ELF-1 (cell line): ENCODE measurements around the gene HNRNPA2B1.
"Not testable (repeated sequence)": the region's sequence is repeated elsewhere in the genome, so short reads cannot be mapped to it uniquely, and the experiment has no call there.

Experiments
- DNase-seq: peaks from one replicate; pipeline ENCODE4 v3.0.0-alpha.2; 2016; ENCODE audit warnings: low read depth, low spot score

HNRNPA2B1 gene

DNA sequence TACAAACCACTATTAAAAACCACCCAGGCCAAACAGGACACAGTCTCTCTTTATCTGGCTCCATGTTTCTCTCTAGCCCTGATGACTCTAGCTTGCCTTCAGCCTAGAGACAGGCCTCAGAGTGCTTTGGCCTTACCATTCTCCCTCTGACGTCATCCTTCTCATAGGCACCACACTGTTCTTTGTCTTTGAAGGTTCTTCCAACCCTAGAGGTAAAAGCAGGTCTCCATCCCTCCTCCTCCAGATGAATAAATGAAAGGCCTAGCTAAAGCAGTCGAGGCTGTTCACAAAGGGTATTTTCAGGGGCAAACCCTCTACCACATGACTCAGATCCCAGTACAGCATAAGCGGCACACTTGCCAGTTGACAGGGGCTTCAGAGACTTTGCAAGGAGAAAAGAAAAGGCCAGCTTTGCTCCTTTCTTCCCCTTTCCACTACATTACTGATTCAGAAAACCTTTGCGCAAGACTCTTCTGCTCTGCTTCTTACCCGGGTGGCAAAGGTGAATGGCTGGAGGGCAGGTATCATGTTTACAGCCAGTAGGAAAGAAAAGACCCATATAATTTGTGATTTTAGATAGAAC is 33.8 kb downstream of the HNRNPA2B1 start:
- DNase-seq = peak; percentile 9

DNA sequence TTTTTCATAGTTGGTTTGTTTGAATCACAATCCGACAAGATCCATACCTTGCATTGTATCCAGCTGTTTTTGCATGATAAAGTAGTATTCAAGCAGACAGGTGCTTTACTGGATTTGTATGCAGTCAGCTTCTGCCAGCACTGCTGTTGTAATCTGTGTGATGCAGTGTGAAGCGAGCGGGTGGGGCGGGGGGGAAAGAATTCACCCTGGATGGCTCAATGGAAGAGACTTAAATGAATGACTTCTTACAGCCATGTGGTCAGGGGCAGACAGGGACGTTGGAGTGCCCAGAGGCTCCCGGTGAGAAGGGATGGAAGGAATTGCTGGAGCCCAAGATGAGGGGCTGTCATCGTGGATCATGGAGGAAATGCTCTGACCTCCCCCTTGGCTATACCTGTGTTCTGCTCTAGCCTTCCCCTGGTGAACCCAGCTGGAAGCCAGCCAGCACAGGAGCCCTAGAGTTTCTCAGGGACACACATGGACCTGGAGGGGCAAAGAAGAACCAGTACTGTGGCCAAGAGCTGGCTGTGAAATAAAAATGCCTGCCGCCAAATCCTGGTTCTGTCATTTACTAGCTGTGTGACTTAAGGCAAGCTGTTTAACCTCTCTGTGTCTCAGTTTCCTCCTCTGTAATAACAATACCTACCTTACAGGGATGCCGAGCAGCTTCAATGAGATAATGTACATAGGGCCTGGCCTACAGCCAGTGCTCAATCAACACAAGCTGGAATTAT is 34.4 kb downstream of the HNRNPA2B1 start:
- DNase-seq = no peak

DNA sequence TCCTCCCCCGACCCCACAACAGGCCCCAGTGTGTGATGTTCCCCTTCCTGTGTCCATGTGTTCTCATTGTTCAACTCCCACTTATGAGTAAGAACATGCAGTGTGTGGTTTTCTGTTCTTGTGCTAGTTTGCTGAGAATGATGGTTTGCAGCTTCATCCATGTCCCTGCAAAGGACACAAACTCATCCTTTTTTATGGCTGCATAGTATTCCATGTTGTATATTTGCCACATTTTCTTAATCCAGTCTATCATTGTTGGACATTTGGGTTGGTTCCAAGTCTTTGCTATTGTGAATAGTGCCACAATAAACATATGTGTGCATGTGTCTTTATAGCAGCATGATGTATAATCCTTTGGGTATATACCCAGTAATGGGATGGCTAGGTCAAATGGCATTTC is 36.7 kb downstream of the HNRNPA2B1 start:
- DNase-seq = not testable (repeated sequence)

DNA sequence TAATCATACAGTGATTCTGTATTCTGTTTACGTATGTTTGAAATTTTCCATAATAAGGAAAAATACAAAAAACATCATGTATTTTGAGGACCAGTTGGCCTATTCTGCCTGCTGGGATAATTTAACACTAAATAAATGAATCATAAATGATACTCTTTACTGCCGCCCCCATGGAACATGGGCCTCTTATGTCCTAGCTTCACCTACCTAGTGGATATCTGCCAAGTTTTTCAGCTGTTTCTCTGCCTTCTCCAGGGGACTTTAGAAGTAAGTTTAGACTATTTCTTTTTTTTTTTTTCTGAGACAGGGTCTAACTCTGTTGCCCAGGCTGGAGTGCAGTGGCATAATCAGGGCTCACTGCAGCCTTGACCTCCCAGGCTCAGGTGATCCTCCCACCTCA is 38.1 kb downstream of the HNRNPA2B1 start:
- no peak for DNase-seq

DNA sequence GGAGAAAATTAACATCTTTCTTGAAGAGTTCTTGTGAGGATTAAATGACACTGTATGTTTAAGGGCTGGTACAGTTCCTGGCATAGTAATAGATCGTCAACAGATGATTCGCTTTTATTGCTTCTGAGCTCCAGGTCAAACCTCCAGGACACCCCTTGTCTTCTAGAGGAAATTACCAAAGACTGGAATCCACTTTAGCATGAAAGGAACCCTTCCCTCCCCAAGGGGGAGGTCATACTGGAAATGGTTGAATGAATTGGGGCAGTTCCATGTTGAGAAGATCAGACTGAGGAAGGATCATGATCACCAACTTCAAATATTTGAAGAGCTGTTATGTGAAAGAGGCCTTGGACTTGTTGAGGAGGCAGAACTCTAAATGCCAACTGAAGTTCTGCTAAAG is 39.6 kb downstream of the HNRNPA2B1 start:
- DNase-seq = no peak

DNA sequence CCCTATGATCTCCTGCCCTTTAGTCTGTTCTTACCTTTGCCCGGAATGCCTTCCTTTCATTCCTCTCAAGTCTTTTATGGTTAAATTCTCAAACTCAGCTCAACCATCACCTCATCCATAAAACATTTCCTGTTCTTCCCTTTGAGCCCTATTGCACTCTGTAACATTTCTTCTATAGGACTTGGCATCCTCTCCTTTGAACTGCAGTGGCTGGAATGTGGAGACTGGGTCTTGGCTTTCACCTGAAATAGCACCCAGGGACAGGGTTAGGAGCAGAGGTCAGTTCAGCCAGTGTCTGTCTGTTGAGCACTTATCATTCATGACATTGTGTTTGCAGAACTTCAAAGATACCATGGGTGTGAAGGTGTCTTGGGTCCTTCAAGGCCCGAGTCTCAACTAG is 41.3 kb downstream of the HNRNPA2B1 start:
- no peak for DNase-seq

DNA sequence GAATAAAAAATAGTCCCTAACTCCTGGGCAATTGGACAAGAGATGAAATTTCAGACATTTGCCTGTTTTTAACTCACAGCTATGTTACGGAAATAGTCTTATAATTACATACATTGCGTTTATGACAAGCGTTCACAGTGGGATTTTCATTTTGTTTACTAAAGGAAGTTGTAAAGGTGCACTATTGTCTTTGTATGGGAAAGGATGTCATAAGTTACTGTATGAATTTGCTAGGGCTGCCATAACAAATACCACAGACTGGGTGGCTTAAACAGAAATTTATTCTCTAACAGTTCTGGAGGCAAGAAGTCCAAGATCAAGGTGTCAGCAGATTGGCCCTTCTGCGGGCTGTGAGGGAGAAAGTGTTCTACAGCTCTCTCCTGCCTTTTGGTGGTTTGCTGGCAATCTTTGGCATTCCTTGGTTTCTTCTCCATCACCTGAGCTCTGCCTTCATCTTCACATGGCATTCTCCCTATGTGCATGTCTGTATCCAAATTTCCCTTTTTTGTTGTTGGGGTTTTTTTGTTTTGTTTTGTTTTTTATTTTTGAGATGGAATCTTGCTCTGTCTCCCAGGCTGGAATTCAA is 42.9 kb downstream of the HNRNPA2B1 start:
- DNase-seq = no peak

DNA sequence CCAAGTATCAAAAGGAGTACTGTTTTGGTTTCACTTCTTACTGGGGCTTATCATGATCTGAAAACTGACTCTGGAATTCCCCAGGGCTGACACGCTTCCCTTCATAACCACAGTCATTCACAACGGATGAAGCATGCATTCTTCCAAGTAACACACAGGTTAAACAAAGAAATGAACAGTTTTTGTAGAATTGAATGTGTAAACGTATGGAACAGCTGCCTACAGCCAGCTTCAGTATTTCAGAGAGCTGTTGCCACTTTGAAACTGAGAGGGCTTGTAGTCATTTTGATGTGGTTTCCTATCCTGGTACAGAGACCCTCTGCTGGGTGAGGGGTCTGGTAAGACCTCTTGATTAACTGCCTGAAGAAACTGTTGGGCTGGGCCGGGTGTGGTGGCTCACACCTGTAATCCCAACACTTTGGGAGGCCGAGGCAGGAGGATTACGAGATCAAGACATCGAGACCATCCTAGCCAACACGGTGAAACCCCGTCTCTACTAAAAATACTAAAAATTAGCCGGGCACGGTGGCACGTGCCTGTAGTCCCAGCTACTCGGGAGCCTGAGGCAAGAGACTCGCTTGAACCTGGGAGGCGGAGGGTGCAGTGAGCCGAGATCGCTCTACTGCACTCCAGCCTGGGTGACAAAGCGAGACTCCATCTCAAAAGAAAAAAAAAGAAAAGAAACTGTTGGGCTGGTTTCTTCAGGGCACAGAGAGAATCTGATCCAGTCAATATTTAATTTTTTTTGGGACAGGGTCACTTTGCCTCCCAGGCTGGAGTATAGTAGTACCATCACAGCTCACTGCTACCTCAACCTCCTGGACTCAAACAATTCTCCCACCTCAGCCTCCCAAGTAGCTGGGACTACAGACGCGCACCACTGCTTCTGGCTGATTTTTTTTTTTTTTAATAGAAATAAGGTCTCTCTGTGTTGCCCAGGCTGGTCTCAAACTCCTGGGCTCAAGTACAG is 43.8 kb downstream of the HNRNPA2B1 start:
- no peak for DNase-seq

DNA sequence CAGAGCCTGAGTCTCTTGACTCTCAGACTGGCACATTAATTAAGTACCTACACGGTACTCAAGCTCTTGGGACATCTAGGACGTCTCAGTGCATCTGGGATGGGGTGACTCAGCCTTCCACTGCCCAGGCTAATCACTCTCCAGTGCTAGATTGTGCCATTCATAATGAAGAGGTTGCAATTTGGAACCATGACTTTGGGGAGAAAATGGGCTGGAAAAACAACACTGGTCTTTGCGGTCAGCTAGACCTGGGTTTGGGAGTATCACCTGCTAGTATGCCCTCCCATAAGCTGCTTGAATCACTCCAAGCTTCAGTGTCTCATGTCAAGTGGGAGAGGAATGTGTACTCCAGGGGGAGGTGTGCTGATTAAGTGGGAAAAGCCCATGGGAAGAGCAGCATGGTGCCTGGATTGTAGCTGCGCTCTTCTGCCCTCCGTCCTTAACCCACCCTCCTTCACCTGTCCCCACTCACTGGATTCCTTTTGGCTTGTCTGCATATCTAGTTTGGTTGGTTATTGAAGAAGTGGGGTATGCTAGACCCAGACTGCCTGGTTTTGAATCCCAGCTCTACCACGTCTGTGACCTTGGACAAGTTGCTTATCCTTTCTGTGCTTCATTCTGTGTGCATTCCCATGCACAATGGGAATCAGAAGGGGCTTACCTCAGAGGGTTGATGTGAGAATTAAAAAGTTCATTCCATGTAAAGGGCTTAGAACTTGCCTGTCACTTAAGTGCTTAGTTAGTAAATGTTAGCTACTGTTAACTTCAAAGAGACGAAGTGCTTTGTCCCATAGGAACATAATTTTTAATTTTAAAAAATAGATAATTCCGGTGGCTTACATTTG is 44.8 kb downstream of the HNRNPA2B1 start:
- peak; percentile 53 for DNase-seq

DNA sequence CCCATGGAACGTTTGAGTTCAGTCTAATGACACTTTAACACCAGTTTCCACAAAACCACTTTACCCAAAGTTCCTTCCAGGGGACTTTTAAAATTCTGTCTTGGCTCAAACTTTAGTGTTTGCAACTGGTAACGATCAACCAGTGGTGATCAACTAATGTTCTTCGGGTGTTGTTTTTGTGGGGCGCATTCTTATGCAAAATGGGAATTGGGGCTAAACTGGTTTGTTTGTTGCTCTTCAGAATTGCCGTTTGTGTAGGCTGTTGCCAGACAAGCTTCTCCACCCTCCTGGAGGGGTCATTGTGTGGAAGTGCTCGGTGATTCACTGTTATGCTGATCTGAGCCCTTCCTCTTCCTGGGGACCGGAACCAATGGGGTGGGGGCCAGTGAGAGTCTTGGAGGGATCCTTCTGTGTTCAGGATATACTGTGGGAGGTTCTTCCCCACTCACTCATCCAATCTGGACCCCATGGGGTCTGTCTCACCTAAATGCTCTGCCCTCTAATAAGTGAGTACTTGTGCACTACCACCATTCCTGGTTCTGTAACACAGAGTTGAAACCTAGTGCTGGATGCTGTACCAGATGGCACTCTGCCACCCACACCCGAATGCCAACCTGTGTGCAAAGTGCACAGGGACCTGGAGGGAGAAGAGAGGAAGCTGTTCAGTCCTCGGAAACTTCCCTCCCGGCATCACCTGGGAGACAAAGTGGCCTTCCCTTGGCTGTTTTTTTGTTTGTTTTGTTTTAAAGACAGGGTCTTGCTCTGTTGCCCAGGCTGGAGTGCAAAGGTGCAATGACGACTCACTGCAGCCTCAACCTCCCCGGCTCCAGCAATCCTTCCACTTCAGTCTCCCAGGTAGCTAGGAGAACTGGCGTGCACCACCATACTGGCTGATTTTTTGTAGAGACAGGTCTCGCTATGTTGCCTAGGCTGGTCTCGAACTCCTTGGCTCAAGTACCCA is 46.4 kb downstream of the HNRNPA2B1 start:
- peak; percentile 80 for DNase-seq

DNA sequence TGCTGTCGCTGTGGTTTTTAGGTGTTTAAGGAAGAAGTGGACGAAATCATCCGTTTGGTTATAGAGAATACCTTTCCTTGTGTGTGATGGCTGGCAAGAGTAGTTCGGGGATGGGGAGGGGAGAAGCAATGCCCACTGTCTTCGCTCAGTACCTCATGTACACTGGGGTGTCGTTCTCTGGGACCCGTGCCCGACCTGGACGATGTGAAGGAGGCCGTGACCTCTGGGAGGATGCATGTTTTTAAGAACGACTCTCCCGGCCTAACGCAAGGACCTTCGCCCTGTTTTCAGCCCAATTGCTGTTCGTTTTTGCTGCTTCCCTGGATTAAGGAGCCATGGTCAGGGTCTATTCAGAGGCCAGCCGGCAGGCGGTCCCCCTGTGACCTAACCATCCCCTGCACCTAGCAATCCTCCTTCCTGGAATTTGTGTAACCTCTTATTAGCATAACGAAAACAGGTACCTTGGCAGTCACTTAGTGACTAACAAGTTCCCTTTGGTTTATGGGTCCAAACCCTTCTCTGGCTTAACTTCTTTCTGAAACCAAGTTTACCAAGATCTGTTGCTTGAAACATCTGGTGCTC is 47.2 kb downstream of the HNRNPA2B1 start:
- DNase-seq = peak; percentile 68

DNA sequence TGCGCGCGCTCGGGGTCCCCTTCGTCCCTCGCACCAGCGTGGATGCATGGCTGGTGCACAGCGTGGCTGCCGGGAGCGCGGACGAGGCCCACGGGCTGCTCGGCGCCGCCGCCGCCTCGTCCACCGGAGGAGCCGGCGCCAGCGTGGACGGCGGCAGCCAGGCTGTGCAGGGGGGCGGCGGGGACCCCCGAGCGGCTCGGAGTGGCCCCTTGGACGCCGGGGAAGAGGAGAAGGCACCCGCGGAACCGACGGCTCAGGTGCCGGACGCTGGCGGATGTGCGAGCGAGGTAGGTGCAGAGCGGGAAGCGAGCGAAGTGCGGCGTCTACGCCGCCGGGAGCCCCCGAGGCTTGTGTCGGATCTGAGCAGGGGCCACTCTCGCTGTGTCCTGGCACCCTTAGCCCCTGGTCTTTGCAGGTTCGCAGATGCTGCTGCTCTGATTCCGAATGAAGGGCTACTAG is 47.7 kb downstream of the HNRNPA2B1 start:
- DNase-seq = peak; percentile 44

DNA sequence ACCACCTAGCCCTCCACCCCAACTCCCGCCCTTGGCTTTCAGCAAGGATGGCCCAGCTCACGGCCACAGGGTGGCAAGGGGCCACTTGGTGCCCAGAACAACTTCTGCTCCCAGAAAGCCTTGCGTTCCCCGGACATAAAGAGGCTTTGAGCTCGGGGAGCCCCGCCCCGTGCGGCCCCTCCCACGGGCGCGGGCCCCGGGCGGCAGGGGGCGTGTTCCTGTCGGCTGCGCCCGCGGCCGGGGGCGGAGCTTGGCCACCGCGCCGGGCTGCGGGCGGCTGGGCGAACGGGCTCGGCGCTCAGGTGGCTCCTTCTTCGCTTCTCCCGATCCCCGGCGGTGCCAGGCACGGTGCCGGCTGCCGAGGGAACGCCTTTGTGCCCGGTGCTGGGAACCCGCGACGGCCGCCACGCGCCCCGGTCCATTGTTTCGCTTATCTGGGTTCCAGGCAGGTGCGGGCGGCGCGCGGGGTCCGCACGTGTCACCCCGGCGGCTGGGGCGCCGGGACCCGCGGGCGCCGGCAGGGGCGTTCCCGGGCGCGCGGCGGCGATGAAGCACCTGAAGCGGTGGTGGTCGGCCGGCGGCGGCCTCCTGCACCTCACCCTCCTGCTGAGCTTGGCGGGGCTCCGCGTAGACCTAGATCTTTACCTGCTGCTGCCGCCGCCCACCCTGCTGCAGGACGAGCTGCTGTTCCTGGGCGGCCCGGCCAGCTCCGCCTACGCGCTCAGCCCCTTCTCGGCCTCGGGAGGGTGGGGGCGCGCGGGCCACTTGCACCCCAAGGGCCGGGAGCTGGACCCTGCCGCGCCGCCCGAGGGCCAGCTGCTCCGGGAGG is 48.4 kb downstream of the HNRNPA2B1 start, which contains the start of gene NFE2L3:
Gene NFE2L3 (plus strand): TSS at position 246 of the 829 bp plus-strand sequence. CDS start 301 bp downstream, at position 547.
- peak; percentile 71 for DNase-seq

DNA sequence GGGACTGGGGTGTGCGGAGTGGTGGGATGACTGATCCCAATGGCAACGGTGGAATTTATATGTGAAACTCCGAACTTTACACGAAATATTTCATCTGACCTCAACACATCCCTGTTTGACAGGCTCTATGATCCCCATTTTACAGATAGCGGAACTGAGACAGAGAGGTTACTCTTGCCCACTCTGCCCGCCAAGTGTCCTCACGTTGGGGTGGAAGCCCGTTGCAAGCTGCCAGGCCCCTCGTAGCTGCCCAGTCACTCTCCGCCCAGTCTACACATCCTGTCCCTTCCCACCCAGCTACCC is 48.9 kb downstream of the HNRNPA2B1 start:
- no peak for DNase-seq

DNA sequence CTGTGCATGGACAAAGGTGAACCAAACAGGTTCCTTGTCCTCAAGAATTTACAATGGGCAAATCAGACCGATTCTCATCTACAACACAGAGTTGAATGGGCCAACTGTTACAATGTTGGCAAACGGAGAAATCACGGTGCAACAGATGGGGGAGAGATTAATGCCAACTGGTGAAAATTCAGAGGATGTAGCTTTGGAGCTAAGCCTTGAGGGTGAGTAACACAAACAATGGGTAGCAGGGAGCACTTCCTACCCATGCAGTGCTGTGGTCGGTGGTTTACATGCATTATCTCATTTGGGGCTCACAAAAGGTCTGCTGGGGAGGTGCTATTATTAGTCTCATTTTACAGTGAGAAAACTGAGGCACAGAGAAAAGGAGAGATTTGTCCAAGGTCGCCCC is 49.5 kb downstream of the HNRNPA2B1 start:
- DNase-seq = no peak

DNA sequence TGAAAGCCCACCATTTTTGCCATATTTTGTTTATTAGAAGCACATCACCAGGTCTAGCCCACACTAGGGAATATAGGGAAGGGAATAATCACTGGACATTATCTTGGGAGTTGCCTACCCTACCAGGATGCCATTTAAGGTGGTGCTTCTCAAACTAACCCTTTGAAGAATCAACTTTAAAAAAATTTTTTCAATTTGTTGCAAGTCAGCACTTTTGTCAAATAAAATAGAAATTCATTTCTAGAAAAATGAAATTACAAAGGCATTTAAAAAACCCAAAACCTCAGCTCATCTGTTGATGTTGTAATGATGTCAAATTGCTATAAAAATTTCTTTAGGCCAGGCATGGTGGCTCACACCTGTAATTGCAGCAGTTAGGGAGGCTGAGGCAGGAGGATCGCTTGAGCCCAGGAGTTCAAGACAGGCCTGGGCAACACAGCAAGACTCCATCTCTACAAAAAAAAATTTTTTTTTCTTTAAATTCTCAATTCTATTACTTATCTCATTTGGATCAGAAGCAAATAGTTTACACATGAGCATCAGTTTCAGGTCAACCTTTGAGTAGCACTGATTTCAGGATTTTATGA is 51.1 kb downstream of the HNRNPA2B1 start:
- no peak for DNase-seq

DNA sequence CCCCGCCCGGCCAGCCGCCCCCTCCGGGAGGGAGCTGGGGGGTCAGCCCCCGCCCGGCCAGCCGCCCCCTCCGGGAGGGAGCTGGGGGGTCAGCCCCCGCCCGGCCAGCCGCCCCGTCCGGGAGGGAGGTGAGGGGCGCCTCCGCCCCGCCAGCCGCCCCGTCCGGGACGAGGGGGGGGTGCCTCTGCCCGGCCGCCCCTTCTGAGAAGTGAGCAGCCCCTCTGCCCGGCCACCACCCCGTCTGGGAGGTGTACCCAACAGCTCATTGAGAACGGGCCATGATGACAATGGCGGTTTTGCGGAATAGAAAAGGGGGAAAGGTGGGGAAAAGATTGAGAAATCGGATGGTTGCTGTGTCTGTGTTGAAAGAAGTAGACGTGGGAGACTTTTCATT is 52.2 kb downstream of the HNRNPA2B1 start:
- not testable (repeated sequence) for DNase-seq

DNA sequence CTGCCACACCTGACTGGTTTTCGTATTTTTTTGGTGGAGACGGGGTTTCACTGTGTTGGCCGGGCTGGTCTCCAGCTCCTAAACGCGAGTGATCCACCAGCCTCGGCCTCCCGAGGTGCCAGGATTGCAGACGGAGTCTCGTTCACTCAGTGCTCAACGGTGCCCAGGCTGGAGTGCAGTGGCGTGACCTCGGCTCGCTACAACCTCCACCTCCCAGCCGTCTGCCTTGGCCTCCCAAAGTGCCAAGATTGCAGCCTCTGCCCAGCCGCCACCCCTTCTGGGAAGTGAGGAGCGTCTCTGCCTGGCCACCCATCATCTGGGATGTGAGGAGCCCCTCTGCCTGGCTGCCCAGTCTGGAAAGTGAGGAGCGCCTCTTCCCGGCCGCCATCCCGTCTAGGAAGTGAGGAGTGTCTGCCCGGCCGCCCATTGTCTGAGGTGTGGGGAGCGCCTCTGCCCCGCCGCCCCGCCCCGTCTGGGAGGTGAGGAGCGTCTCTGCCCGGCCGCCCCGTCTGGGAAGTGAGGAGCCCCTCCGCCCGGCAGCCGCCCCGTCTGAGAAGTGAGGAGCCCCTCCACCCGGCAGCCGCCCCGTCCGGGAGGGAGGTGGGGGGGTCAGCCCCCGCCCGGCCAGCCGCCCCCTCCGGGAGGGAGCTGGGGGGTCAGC is 52.8 kb downstream of the HNRNPA2B1 start:
- not testable (repeated sequence) for DNase-seq
